ENCODE data around the gene PRKCE. TPM values are rescaled to one million over a fixed set of nuclear protein-coding genes. Genes with fewer than 3 reads are reported as not detected.

PRKCE gene
- total RNA-seq, 1 donor from 2014 or later = 85.0 TPM

GRCh38 chr2:45986509-45986908 lies 335.0 kb downstream of the PRKCE start:
- Histone ChIP-seq H3K36me3 (peaks cover 23% of the 10 kb centered on the region), H3K27me3 (ENCODE audit: low read depth) (no peaks in the 10 kb centered on the region), H3K27ac (no peak overlapping the region), H3K4me3 (no peak overlapping the region), H3K9me3 (no peaks in the 10 kb centered on the region), H3K4me1 (peaks cover 17% of the 10 kb centered on the region)
- ATAC-seq = peak; percentile 60 to 61
- TF ChIP-seq CTCF (IDR thresholded peaks at IDR 0.05) = no peak
- no peak for DNase-seq
- intact Hi-C loops (cut with DNase I) = no loop called here

GRCh38 chr2:45987856-45988255 lies 336.4 kb downstream of the PRKCE start:
- Histone ChIP-seq H3K27ac (no peak overlapping the region), H3K9me3 (no peaks in the 10 kb centered on the region), H3K4me3 (no peak overlapping the region), H3K4me1 (peaks cover 31% of the 10 kb centered on the region), H3K36me3 (peaks cover 23% of the 10 kb centered on the region), H3K27me3 (ENCODE audit: low read depth) (no peaks in the 10 kb centered on the region)
- intact Hi-C loops (cut with DNase I) = no loop called here
- TF ChIP-seq CTCF (IDR thresholded peaks at IDR 0.05) = no peak
- DNase-seq (no peak), ATAC-seq (no peak)

GRCh38 chr2:45988879-45989278 lies 337.4 kb downstream of the PRKCE start:
- DNase-seq = no peak
- Histone ChIP-seq H3K36me3 (peaks cover 23% of the 10 kb centered on the region), H3K9me3 (no peaks in the 10 kb centered on the region), H3K27me3 (ENCODE audit: low read depth) (no peaks in the 10 kb centered on the region), H3K27ac (no peak overlapping the region), H3K4me3 (no peak overlapping the region), H3K4me1 (peaks cover 41% of the 10 kb centered on the region)
- ATAC-seq = no peak
- intact Hi-C loops (cut with DNase I) = no loop called here
- TF ChIP-seq CTCF (IDR thresholded peaks at IDR 0.05) = no peak

- ATAC-seq (no peak), DNase-seq (no peak)
- no peak overlapping the region for H3K27ac ChIP-seq
- peaks cover 15% of the 10 kb centered on the region for H3K36me3 ChIP-seq
- no peaks in the 10 kb centered on the region for H3K9me3 ChIP-seq
- no peaks in the 10 kb centered on the region for H3K27me3 ChIP-seq (ENCODE audit: low read depth)
- peaks cover 39% of the 10 kb centered on the region for H3K4me1 ChIP-seq
- TF ChIP-seq CTCF (IDR thresholded peaks at IDR 0.05) = no peak
- intact Hi-C loops (cut with DNase I) = no loop called here
- H3K4me3 ChIP-seq = no peak overlapping the region
Measured at GRCh38 chr2:45990131-45990530, 338.7 kb downstream of the PRKCE start.

GRCh38 chr2:45992021-45992740 lies 340.7 kb downstream of the PRKCE start:
- no peaks in the 10 kb centered on the region for H3K27me3 ChIP-seq (ENCODE audit: low read depth)
- no peaks in the 10 kb centered on the region for H3K9me3 ChIP-seq
- H3K27ac ChIP-seq = peak overlapping the region; percentile 78
- intact Hi-C loops (cut with DNase I) = no loop called here
- no peak overlapping the region for H3K4me3 ChIP-seq
- DNase-seq (peak; percentile 61), ATAC-seq (peak; percentile 88 to 93)
- no peak for TF ChIP-seq CTCF (IDR thresholded peaks at IDR 0.05)
- peaks cover 15% of the 10 kb centered on the region for H3K36me3 ChIP-seq
- peaks cover 32% of the 10 kb centered on the region for H3K4me1 ChIP-seq
